Activated naive CD4-positive, alpha-beta T cell (primary cell): ENCODE measurements around the gene NINJ2.
A peak's percentile ranks its signal among the peaks of the same experiment; 100 is the strongest.

Source experiments
- DNase-seq, 4 experiments: peaks; one replicate each; lab custom pipeline; 2025; lab: John Stamatoyannopoulos, UW

The NINJ2 gene

DNA sequence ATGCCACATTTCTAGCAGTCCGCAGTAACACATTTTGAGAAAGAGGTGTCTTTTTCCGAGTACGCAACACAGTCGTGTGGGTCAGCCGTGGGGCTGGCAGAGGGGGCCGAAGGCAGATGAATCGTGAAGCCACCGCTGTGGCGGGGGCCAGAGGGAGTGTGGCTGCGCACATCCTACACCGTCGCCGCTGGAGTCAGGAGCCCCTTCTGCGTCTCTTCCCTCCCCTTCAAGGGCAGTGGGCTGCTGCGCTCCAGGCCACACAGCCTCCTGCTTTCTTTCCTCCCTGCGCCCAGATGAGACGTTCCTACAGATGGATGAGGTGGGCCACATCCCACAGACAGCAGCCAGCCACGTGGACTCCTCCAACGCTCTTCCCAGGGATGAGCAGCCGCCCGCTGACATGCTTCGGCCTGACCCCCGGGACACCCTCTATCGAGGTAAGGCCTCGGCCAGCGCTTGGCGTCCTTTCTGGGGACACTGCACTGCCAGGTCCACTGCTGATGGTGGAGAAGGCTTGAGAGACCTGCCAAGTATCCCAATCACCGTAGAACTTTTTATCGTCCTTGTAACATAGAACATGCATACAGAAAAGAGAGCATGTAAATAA is 113.7 kb downstream of the NINJ2 start:
- no peak for DNase-seq

DNA sequence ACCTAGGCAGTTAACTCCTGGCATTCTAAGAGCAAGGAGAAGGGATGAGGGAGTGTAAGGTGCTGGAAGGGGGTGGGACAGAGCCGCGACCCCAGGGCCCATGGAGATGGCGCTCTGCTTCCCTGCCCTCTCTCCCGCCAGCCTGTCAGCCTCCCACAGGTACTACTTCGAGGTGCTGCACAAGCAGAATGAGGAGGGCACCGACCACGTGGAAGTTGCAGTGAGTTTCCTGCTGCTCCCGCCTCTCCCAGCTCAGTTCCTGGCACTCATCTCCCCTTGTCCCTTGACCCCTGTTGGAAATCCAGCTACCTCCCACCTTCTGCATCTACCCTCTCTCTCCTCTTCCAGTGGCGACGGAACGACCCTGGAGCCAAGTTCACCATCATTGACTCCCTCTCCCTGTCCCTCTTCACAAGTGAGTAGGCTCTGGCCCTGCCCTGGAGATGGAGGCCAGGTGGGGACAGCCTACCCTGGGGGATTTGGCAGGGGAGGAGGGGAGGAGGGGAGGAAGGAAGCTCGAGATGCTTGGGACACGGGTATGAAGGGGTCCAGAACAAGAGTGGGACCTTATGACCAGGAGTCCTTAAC is 115.3 kb downstream of the NINJ2 start:
- no peak for DNase-seq

DNA sequence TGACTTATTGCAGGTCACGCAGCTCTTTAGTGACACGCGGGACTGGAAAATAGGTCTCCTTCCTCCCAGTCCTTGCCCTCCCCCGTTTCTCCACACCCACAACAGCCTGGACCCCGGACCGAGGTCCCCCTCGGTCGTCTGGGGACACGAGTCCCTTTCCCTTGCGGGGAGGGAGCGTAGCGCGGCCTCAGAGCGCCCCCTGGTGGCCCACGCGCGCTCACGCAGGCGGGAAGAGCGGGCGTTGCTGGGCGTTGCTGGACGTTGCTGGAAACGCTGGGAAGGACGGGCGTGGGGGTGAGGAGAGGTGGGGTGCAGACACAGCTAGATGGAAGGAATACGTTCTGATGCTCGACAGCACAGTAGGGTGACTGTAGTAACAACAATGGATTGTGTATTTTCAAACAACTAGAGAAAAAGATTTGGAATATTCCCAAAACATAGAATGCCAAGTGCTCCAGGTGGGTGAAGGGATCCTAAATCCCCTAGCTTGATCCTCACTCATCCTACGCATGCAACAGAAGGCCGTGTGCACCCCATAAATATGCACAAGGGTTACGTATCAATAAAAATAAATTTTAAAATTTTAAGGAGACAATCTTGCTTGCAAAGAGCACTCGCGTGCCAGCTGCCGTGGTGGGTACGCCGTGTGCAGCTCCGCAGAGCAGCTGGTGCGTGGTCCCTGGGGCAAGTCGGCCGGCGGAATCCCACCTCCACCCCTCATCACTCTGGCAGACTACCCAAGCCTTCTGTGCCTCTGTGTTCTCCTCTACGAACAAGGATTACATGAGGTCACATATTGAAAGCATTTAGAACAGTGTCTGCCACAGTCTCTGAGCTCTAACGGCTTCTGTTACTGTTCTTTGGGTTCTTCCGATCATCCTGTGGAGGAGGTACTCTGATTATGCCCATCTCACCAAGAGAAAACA is 116.1 kb downstream of the NINJ2 start:
- peak; percentile 40 to 67 (median 58) for DNase-seq

DNA sequence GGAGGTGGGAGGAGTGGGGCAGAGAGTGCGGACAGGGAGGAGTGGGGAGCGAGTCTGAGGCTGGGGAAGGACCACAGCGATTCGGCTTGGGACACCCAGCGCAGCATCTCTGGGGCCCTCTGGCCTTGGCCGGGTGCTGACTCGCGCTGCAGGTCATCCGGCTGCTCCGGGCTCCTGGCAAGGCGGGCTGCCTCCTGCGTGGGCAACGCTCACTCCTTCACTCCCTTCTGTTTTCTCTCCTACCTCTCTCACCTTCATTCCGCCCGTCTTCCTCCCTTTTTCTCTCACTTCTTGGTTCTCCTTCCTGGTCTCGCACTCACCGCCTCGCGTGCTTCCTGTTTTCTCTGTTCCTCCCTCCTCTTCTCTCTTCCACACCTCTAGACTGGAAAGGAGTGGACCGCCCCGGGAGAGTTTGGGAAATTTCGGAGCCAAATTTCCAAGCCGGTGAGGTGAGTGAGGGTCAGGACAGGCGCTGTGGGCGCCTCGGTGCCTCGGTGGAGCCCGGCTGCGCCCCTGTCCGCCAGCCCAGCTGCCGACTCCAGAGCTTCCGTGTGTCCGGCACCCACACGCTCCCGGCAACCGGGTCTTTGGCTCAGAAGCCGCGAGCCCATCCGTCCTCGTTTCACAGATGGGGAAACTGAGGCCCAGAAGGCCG is 116.9 kb downstream of the NINJ2 start:
- no peak for DNase-seq

DNA sequence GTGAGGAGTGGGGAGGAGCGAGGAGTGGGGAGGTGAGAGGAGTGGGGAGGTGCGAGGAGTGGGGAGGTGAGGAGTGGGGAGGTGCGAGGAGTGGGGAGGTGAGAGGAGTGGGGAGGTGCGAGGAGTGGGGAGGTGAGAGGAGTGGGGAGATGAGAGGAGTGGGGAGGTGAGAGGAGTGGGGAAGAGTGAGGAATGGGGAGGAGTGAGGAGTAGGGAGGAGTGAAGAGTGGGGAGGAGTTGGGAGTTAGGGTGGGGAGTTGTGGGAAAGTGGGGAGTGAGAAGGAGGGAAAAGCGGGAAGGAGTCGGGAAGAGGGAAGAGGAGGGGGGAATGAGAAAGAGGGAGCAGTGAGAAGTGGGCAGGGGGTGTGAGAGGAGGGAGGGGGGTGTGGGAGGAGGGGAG is 117.4 kb downstream of the NINJ2 start:
- no peak for DNase-seq

DNA sequence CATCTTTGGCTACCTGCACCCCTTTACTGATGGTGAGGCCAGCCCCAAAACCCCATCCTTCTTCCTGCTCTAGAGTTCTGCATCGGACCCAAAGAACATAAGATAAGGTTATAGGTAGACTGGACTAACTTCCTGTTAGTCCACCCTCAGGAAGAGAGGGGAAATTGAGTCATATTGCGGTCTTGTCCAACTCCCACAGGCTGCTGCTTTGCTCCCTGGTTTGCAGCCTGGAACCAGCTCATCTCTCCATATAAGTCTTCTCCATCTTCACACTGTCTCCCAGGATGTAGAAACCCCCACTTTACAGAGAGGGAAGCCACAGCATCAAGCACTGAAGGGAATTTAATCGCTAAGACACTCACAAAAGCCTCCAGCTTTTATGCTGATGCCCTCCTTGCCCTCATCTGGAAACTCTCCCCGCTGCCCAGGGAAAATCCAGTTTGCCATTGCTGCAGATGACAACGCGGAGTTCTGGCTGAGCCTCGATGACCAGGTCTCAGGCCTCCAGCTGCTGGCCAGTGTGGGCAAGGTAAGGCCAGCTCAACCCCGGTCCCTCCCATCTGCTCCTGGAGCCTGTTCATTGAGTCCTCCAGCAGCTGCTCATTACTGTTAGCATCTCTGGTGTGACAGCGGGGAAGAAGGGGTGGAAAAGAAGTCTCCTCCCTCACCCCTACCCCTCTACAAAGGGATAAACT is 118.2 kb downstream of the NINJ2 start:
- DNase-seq = no peak

DNA sequence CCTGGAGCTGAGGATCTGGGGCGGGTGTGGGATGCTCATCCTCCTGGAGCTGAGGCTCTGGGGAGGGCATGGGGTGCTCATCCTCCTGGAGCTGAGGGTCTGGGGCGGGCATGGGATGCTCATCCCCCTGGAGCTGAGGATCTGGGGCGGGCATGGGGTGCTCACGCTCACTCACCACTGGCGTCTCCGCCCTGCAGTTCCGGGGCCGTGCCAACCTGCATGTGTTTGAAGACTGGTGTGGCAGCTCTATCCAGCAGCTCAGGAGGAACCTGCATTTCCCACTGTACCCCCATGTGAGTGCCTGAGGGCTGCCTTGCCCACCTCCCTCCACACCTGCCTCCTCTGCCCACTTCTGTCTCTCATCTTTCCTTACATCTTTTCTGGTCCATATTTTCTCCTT is 119.1 kb downstream of the NINJ2 start:
- DNase-seq = no peak

DNA sequence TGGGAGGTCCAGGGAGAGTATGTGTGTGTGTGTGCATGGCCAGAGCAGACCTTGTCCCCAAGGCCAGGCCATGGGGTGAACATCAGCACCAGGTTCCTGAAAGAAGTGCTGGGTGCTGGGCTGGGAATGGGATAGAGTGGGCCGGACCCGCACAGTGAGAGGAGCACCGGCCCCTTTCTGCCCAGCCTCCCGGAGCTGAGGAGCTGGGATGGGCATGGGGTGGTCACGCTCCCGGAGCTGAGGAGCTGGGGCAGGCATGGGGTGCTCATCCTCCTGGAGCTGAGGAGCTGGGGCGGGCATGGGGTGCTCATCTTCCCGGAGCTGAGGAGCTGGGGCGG is 120.2 kb downstream of the NINJ2 start:
- DNase-seq = no peak

DNA sequence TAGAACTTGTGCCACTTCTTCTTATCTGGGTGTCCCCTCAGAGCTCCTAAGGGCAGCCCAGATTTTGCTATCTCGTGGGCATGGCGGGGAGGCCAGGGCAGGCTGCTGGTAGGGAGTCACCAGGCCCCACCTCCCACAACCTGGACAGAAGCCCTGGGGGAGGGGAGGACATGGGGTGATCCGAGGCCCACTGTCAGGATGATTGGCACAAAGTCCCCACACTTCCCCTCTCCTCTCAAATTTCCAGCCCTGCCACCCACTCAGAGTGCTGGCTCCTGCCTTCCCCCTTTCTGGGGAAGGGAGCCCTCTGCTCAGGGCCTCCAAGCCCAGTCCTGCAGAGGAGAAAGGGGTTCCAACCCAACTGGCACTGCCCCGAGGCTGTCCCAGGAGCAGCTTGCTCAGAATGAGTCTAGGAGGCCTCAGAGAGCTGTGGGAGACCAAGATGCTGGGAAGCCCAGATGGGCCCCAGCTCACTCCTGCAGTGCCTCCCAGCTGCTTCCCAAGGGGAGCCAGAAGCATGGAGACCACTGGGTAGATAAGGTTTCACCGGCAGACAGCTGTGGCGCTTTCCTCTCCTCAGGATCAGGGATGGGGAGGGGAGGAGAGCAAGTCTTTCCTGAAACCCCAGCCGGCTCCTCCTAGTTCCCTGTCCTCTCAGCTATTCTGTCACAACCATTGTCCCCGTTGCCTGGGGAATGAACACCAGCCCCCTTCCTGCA is 120.7 kb downstream of the NINJ2 start:
- DNase-seq = no peak

DNA sequence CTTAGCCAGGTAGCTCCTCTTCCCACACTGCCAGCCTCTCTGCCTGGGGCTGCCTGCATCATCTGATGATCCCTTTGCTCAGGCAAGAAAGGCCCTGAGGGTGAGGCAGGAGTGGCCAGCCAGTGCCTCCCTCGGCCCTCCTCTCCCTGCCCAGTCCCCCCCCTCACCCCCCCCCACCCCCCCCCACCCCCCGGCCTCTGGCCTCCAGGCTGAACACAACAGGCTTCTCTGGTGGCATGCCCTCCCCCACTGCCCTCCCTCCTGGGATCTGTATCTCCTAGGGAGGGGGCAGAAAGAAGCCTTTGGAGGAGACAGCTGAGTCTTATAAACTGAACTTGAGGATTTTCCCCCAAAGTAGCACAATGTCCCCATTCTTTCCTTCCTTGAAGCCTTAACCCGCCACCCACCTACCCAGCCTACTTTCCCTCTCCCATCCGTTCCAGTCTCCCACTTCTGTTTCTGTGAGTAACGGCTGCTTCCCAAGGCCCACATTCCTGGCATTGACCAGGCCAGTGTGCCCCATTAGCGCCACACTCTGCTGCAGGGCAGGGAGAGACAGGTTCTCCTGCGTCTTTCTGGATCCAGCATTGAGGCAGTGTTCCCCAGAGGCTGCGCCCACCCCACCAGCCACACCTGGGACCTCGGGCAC is 121.4 kb downstream of the NINJ2 start:
- no peak for DNase-seq

DNA sequence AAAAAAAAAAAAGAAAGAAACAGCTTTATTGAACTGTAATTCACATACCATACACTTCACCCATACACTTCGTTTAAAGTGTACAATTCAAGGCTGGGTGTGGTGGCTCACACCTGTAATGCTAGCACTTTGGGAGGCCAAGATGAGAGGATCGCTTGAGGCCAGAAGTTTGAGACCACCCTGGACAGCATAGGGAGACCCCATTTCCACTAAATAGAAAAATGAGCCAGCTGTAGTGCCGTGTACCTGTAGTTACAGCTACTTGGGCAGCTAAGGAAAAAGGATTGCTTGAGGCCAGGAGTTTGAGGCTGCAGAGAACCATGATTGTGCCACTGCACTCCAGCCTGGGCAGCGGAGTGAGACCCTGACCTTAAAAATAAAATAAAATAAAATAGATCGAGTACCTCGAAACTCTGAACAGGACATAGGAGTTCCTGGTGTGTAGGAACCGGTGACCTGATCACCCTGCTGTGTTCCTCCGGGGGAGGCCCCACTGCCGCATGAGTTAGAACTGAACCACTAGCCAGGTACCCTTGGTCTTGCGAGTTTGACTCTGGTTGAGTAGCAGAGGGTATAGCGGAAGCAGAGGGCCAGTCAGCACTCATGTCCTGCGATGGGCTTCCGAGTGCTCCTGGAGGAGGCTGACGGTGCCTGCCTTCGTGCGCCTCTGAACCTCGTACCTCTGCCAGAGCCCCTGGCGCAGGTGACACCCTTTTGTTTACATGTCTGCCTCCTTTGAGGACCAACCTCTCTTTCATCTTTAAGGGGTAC is 123.5 kb downstream of the NINJ2 start:
- DNase-seq = no peak

DNA sequence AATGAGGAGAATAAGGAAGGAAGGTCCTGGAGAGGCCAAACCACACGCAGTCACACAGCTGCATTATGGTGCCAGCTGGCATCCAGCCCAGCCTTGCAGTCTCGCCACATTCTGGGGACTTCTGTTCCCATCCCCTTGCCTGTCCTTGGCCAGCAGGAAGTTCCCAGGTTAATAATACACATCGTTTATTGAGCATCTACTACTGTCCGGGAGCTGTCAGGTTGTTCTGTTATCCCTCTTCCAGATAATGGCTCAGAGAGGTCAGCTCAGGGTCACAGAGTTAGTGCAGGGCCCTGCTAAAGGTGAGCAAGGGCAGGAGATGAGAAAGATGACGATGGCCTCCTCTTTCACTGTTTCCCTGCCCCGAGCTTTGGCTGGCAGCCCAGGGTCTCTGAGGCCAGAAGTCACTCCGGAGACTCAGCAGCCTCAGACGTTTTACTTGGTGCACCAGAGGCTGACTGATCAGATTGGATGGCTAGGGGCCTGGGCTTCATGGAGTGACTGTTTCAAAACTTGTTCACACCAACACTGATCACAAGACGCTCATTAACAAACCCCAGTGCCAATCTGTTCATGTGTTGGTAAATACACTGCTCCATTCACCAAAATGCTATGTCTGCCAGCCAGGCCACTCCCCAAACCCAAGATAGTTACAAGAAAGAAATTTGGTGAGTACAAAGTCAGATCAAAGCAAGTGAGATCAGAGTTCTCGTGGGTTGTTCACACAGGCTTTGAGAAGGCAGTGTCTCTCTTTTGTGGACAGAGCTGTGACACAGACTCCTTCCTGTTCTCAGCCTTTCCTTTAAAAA is 124.3 kb downstream of the NINJ2 start:
- peak in 1 of 4 experiments; percentile 19 for DNase-seq

DNA sequence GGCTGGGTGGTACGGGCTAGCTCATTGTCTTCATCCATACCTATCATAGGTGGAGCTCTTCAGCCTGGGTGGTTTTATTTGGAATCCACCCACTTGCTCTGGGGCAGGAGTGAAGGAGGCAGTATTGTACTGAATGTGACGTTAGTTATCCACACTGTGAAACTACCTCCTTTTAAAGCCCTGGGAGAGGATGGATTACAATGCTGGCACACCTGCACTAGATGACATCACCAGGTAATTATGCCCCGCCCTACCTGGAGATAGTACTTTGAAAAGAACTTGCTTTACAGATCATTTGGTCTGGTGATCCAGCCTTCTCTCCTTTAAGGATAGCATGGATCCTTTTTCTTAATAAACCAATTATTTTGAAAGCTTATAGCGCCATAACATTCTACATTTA is 125.5 kb downstream of the NINJ2 start:
- DNase-seq = no peak

DNA sequence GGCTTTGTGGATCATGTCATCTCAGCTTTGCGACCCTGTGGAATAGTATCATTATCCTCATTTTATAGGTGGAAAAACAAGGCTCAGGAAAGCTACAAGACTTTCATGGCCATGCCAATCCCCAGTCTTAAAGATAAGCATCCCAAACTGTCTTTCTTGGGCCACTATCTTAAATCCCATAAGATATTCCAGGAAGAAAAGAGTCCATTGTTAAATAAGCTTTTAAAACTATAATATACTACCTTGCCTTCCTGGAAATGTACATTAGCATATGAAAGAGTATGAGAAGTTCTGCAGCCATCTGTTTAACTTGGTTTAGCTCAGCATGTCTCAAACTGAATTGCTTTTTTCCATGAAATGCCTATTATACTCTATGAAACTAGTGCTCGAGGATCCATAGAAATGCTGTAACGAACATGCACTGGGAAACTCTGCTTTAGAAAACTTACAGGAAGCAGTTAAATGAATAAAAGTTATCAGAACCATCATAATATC is 126.4 kb downstream of the NINJ2 start:
- no peak for DNase-seq

DNA sequence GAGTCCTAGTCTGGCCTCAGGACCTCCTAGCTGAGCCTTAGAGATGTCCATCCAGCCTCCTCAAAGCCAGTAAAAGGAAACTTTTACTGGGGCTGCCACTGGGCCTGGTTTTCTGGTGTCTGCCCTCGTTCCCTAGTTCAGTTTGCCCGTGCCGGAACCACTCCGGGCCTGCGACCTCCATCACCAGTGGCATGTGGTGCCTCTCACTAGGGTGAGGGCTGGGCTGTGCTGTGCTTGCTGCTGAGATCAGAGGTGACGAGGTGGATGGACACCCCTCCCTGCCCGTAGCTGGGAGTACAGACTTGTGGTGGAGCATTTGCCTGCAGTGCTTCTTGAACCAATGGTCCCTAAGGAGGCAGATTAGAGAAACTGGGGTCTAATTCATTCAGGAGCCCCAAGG is 127.8 kb downstream of the NINJ2 start:
- DNase-seq = no peak

DNA sequence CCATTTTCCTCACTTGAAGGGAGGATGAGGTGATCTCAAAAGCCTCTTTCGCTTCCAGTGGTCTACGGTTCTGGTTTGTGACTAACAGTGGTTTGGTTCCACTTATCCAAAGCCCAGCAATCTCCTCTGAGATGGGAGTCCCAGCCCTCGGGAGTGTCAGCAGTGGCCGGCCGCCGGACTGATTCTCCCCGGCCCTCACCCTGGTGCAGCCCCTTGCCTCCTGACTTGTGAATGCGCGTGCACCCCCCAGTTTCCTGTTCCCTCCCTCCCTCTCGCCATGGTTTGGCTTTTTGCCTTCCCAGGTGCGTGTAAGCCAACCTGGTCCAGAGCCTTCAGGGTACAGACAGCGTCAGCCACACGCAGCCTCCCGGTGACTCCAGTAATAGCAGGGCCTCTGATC is 129.0 kb downstream of the NINJ2 start:
- DNase-seq = no peak

DNA sequence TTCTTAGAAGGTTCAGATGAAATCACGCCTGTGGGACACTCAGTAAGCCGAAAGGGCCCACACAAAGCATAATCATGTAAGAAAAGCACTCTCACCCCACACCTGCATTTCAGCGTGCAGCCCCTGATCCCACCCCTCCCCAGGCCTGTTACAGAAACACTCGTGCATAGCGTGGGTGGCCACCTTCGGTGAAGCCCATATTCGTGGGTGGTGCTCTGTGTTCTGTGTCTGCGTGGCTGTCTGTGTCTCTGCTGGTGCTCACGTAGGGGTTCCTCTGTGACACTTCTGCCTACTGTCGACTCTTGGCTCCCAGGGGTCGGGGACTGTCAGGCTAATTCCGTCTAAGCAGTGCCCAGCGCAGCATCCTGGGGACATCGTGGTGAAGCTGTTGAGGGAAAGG is 129.5 kb downstream of the NINJ2 start:
- DNase-seq = no peak

DNA sequence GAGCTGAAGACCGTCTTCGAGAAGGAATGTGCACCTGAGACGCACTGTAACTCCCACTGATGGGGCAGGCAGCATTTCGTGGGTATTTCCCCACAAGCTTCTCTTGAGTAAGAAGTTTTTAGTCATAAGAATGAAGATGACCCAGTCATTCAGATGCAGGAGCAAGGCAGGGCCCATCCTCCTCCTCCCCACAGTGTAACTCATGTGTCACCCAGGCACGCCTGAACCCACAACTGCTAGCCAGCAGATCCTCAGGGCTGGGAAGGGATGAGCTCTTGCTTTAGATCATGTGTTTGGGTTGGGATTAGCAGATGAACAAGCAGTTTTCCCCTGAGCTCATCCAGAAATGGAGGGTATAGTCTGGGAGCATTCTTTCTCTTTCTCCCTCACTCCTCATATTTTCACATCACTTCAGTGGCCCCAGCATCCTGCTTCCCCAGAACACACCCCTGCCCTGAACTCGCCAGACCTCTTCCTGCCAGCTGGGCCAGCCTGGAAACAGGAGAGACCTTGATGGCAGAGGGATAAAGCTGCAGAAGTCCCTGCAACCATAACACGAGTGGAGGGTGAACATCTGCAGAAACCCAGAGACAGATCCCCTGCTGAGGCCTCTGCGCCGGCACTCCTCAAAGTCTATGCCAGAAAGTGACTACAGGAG is 130.2 kb downstream of the NINJ2 start:
- no peak for DNase-seq
